Peyer's patch (tissue), 4 donors: ENCODE measurements around the gene PNMA8B. TPM values are rescaled to one million over a fixed set of nuclear protein-coding genes. Genes with fewer than 3 reads are reported as not detected.

ENCODE experiments used
- DNase-seq, 3 donors: peaks; one replicate each; pipeline ENCODE4 v3.0.0-alpha.2; 2017 to 2019
- H3K27ac ChIP-seq, 4 donors: fragments of 200-600 bp; sonication (generic); one replicate each; pipeline ENCODE4 v1.5.1; 2016 to 2019
- H3K27me3 ChIP-seq, 2 donors: fragments of 200-600 bp; sonication (generic); one replicate each; pipeline ENCODE4 v1.5.1; 2019
- H3K36me3 ChIP-seq, 3 donors: fragments of 200-600 bp; sonication (generic); one replicate each; pipeline ENCODE4 v1.5.1; 2016 to 2019
- H3K4me1 ChIP-seq, 4 donors: fragments of 200-600 bp; sonication (generic); one replicate each; pipeline ENCODE4 v1.5.1; 2016 to 2019
- H3K4me3 ChIP-seq, 4 donors: fragments of 200-600 bp; sonication (generic); 1 replicate in 3 of 4; 2 replicates in 1 of 4; pipeline ENCODE4 v1.5.1; 2016 to 2019; ENCODE audit warnings: mild to moderate bottlenecking in 1 of 4
- H3K9me3 ChIP-seq, 4 donors: fragments of 200-600 bp; sonication (generic); one replicate each; pipeline ENCODE4 v1.5.1; 2016 to 2019; ENCODE audit warnings: mild to moderate bottlenecking in 1 of 4
- CTCF ChIP-seq, 6 experiments: fragments of 450-650 bp in 4 of 6; fragments of 200-600 bp in 2 of 6; sonication (generic) in 1 of 6; IDR thresholded peaks; one replicate each; pipeline ENCODE4 v1.5.1; 2017 to 2019; ENCODE audit warnings: antibody characterized with exemption in 6 of 6, mild to moderate bottlenecking in 3 of 6, moderate library complexity in 1 of 6
- POLR2A ChIP-seq, 2 donors: fragments of 450-650 bp; IDR thresholded peaks; one replicate each; pipeline ENCODE4 v1.5.1; 2017; ENCODE audit warnings: antibody characterized with exemption in 2 of 2, mild to moderate bottlenecking in 2 of 2, moderate library complexity in 2 of 2
- total RNA-seq, 4 donors: library from RNA; depleted of rRNA; stranded (reverse); fragments of >200 nt; gene quantifications; one replicate each; pipeline ENCODE4 v1.1.0, GENCODE V29; 2016

Gene PNMA8B
- total RNA-seq, 4 donors from 2014 or later: 0.38 to 1.7 (median 0.67) TPM; not detected in 1

- H3K27me3 ChIP-seq: no peaks in the 10 kb centered on the region
- H3K4me3 ChIP-seq: no peak overlapping the region
- no peak for DNase-seq
- no peak overlapping the region for H3K27ac ChIP-seq
- peaks cover 0 to 4% (median 0%) of the 10 kb centered on the region in 4 donors for H3K4me1 ChIP-seq
- H3K36me3 ChIP-seq: no peaks in the 10 kb centered on the region
- no peaks in the 10 kb centered on the region for H3K9me3 ChIP-seq
- TF ChIP-seq CTCF (IDR thresholded peaks at IDR 0.05) (no peak), POLR2A (IDR thresholded peaks at IDR 0.05) (no peak)
Observed at GRCh38 chr19:46470376-46470775, 25.3 kb downstream of the PNMA8B start.

- H3K27me3 ChIP-seq: no peaks in the 10 kb centered on the region
Observed at GRCh38 chr19:46469541-46470185, 26.0 kb downstream of the PNMA8B start.

GRCh38 chr19:46466536-46467196 is 29.0 kb downstream of the PNMA8B start:
- Histone ChIP-seq H3K9me3 (no peaks in the 10 kb centered on the region), H3K4me3 (no peak overlapping the region), H3K36me3 (no peaks in the 10 kb centered on the region), H3K27ac (peak overlapping the region in 1 of 4 donors; percentile 50), H3K27me3 (no peaks in the 10 kb centered on the region), H3K4me1 (peaks cover 0 to 4% (median 0%) of the 10 kb centered on the region in 4 donors)
- no peak for DNase-seq
- TF ChIP-seq POLR2A (IDR thresholded peaks at IDR 0.05) (no peak), CTCF (IDR thresholded peaks at IDR 0.05) (no peak)

More at GRCh38 chr19:46469541-46470185, 26.0 kb downstream of the PNMA8B start:
- no peak for DNase-seq
- no peak for TF ChIP-seq CTCF (IDR thresholded peaks at IDR 0.05)
- TF ChIP-seq POLR2A (IDR thresholded peaks at IDR 0.05): no peak
- peaks cover 0 to 4% (median 0%) of the 10 kb centered on the region in 4 donors for H3K4me1 ChIP-seq
- no peak overlapping the region for H3K27ac ChIP-seq
- H3K9me3 ChIP-seq: no peaks in the 10 kb centered on the region
- no peaks in the 10 kb centered on the region for H3K36me3 ChIP-seq
- H3K4me3 ChIP-seq: no peak overlapping the region

GRCh38 chr19:46463516-46463915 is 32.2 kb downstream of the PNMA8B start:
- no peaks in the 10 kb centered on the region for H3K36me3 ChIP-seq
- TF ChIP-seq CTCF (IDR thresholded peaks at IDR 0.05): no peak
- TF ChIP-seq POLR2A (IDR thresholded peaks at IDR 0.05): no peak
- no peak overlapping the region for H3K27ac ChIP-seq
- no peak overlapping the region for H3K4me3 ChIP-seq
- no peaks in the 10 kb centered on the region for H3K27me3 ChIP-seq
- DNase-seq: no peak
- H3K4me1 ChIP-seq: no peaks in the 10 kb centered on the region
- H3K9me3 ChIP-seq: no peaks in the 10 kb centered on the region

- TF ChIP-seq POLR2A (IDR thresholded peaks at IDR 0.05) (no peak), CTCF (IDR thresholded peaks at IDR 0.05) (no peak)
- Histone ChIP-seq H3K4me3 (no peak overlapping the region), H3K27ac (no peak overlapping the region), H3K27me3 (no peaks in the 10 kb centered on the region), H3K36me3 (no peaks in the 10 kb centered on the region), H3K9me3 (no peaks in the 10 kb centered on the region), H3K4me1 (no peaks in the 10 kb centered on the region)
- no peak for DNase-seq
Observed at GRCh38 chr19:46461537-46461936, 34.1 kb downstream of the PNMA8B start.
